GM21723 (cell line): ENCODE results near the gene SUPT3H.

Experiments used
- ATAC-seq: cut with Tn5 transposase; IDR thresholded peaks from one replicate; pipeline ENCODE4 v1.9.1; 2021; ENCODE audit warnings: mild to moderate bottlenecking, moderate library complexity; ENCODE audit not compliant: unreplicated experiment

The SUPT3H gene

GRCh38 chr6:45012687-45013086 is 365.0 kb downstream of the SUPT3H start:
- ATAC-seq = no peak

DNA sequence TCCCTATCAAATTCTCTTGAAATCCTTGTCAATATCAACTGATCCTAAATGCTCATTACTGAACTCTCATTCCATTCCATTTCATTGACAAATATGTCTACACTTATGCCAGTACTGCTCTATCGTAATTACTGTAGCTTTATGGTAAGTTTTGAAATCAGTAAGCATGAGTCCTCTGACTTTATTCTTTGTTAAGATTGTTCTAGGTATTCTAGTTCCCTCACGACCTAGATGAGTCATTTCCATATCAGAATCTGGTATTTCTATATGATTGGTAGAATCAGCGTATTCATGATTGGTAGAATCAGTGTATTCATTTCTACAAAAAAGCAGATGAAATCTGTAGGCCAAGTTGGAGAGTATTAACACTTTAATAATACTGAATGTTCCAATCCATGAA is 368.2 kb downstream of the SUPT3H start:
- no peak for ATAC-seq

- no peak for ATAC-seq
Observed at GRCh38 chr6:45006893-45007292, 370.8 kb downstream of the SUPT3H start.

DNA sequence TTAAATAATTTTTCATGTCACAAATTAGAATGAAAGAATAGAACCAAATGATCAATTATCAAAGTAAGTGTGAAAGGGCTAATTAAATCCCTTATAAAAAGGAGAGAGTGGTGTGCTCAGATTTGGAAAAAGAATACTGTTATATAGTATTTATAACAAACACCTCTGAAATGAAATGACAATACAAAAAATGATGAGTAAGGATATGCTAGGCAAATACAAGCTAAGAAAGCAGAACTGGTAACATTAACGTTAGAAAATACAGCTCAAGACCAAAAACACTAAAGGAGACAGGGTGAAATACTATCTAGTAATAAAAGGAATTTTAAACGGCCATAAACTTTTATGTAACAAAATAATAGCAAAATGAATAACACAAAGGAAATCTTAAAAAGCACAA is 373.8 kb downstream of the SUPT3H start:
- no peak for ATAC-seq

GRCh38 chr6:45003387-45003786 is 374.3 kb downstream of the SUPT3H start:
- no peak for ATAC-seq

GRCh38 chr6:45002390-45003105 is 375.2 kb downstream of the SUPT3H start:
- ATAC-seq = peak; percentile 29

DNA sequence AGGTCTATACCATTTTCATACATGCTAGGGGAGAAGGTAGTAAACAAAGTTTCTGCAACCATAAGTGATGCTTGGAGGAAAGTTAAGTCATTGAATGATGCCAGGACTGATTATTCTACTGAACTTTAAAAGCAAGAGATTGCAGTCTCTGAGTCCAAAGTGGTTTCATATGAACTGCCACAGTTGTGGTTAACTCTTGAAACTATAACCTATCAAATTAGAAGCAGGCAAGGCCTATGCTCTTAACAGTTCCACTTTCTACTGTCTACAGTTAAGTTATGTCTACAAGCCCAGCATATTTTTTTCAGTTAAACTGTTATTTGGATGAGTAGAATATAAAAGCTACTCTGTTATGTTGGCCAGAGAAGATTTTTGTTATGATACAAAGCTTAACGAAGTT is 376.1 kb downstream of the SUPT3H start:
- peak; percentile 100 for ATAC-seq

- ATAC-seq = no peak
Observed at GRCh38 chr6:45000833-45001232, 376.9 kb downstream of the SUPT3H start.

DNA sequence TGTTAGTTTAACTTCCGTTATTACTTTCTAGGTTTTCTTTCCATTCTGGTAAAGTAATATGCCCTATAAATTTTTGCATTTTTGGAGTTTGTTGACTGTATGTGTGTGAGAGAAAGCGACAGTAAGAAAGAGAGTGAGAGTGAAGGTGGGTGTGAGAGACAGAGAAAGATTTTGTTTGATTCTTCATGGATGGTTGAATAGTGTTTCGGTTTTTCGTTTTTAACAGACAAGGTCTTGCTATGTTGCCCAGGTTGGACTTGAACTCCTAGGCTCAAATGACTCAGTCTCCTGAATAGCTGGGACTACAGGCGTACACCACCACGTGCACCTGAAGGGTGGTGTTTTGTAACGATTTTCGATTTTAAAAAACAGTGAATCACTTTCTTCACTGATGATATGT is 378.7 kb downstream of the SUPT3H start:
- no peak for ATAC-seq

DNA sequence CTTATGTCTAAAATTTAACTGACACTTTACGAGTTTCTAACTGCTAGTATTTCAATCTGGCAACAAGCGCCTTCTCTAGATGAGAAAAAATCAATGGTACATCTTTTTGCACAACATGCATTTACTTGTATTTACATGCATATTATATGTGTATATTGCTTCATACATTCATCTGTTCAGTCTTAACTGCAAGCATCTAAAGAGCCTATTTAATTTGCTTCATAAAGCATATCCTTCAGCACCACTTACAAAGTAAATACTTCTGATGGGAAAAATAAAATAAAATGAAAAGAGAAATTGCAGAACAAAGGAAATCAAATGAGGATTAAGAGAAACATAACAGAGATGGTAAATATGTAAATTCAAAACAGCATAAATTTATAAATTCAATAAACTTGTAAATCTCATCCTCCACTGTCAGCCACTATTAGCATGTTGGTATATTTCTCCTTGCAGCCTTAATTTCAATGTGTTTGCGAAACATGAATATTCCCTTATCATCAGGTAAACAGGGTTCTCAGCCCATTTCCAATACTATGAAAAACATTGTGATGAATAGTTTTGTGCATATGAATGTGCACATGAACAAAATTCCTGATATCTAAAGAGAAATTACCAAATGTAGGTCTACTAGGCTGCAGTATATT is 382.1 kb downstream of the SUPT3H start:
- no peak for ATAC-seq

DNA sequence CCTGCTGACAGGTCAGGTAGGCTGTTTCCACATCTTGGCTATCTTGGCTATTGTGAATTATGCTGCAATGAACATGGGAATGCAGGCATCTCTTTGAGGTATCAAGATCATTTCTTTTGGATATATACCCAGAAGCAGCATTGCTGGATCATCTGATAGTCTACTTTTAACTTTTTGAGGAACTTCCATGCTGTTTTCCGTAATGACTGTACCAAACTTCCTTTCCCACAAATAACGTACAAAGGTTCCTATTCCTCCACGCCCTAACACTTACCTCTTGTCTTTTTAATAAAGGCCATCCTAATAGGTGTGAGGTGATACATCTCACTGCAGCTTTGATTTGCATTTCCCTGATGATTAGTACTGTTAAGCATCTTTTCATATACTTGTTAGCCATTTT is 388.3 kb downstream of the SUPT3H start:
- no peak for ATAC-seq

GRCh38 chr6:44985006-44985405 is 392.7 kb downstream of the SUPT3H start:
- no peak for ATAC-seq

GRCh38 chr6:44983467-44984365 is 394.0 kb downstream of the SUPT3H start:
- ATAC-seq = no peak

DNA sequence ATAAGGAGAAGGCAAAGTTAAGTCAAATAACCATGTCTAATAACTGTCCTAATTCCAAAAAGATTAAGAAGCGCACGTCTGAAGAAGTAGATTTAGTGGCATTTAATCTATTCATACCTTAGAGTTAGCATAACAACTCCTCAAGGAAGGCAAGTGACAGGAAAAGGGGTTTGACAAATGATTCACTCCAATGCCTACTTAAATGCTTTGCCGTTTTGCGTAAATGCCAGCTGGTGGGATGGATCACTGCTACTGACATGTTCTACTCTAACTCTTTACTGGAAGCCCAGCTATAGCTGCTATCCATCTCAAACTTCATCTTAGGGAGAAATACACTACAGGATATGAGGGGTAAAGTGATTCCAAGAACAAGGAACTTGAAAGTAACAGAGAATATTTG is 396.9 kb downstream of the SUPT3H start:
- no peak for ATAC-seq

- peak; percentile 80 for ATAC-seq
Observed at GRCh38 chr6:44976677-44977641, 400.8 kb downstream of the SUPT3H start.

GRCh38 chr6:44974511-44974910 is 403.2 kb downstream of the SUPT3H start:
- ATAC-seq = no peak

- no peak for ATAC-seq
Observed at GRCh38 chr6:44972709-44973108, 405.0 kb downstream of the SUPT3H start.

GRCh38 chr6:44969446-44970185 is 408.1 kb downstream of the SUPT3H start:
- no peak for ATAC-seq

DNA sequence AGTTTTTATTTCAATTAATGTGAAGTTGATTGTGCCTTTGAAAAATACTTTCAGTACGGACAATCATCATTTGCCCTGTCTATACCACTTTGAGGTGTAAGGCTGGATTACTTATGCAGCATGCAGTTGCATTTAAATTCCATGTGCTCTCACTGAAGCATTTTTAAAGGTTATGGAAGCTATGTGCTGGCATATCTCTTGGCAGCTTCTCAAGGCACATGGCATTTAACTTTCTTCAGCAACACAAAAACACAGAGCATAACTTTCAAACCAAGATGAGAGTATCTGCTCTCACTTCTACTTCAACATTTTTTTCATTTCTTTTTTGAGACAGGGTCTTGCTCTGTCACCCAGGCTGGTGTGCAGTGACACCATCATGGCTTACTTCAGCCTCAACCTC is 410.3 kb downstream of the SUPT3H start:
- no peak for ATAC-seq
